Measurements from ENCODE around the gene USP10. TPM values are rescaled to one million over a fixed set of nuclear protein-coding genes. Genes with fewer than 3 reads are reported as not detected.

Gene USP10
- total and polyA plus RNA-seq, 2 donors (not counting 3 experiments of a cell fraction or from before 2014, with no cell fraction given): 84.0 to 115 TPM

DNA sequence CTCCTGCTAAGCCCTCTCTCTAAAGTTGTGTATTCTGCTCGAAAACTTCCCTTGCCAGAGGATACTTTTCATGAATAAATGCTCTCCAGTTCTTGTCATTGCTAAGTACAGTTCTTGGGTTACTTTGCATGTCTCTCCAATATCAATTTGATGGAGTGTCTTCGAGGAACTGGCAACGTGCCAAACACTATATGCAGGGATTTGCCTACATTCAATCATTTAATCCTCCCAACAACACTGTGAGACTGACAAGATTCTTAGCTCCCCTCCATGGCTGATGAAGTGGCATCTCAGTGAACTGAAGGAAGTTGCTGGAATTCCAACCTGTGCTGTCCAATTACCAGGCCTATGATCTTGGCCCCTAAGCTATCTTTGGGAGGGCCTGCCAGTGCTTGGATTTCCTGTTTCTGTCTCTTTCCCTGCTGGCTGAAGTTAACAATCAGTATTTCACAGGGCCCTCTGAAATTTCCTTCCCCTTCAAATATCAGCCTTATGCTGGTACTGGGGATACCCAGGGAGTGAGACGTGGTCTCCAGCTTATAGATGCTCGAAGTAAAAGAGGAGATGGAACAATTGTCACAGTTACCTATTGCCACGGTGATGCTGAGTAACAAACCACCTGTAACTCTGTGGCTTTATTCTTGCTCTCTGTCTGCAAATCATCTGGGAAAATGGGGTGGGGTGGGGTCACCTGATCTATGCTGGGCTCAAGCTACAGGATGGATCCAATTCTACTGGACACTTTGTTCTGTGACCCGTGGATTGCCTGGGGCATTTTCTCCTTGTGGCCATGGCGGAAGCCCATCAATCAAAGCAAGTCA, 100.6 kb downstream of the USP10 start:
- H3K4me1 ChIP-seq (ENCODE audit: control insufficient read depth, extremely low read depth, insufficient read depth, low read length): no peaks in the 10 kb centered on the region
- no peak overlapping the region for H3K27ac ChIP-seq (ENCODE audit: insufficient read depth, low read depth, low read length)
- H2AFZ ChIP-seq (ENCODE audit: low read depth, low read length): no peak overlapping the region
- H3K4me3 ChIP-seq (replicated peaks in 1 of 3; ENCODE audit: insufficient read depth in 1 of 3, low read depth in 1 of 3, low read length in 3 of 3): no peak overlapping the region
- no peak for FAIRE-seq
- H3K36me3 ChIP-seq (ENCODE audit: control insufficient read depth in 2 of 2, extremely low read depth in 1 of 2, insufficient read depth in 2 of 2, low read length in 2 of 2): no peaks in the 10 kb centered on the region
- no peaks in the 10 kb centered on the region for H3K9me3 ChIP-seq (replicated peaks; ENCODE audit: control insufficient read depth, insufficient read depth, low read length)
- H3K79me2 ChIP-seq (ENCODE audit: control insufficient read depth, insufficient read depth, low read length): no peaks in the 10 kb centered on the region
- DNase-seq (ENCODE audit: low read depth, low spot score): peak; percentile 13
- TF ChIP-seq JUN (IDR thresholded peaks at IDR 0.05; ENCODE audit: borderline replicate concordance, insufficient read depth, insufficient read length, low read depth): no peak
- TF ChIP-seq, protein P1, sequence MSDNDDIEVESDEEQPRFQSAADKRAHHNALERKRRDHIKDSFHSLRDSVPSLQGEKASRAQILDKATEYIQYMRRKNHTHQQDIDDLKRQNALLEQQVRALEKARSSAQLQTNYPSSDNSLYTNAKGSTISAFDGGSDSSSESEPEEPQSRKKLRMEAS (IDR thresholded peaks at IDR 0.05; ENCODE audit: insufficient read depth, insufficient read length): no peak
- TF ChIP-seq, protein P2, sequence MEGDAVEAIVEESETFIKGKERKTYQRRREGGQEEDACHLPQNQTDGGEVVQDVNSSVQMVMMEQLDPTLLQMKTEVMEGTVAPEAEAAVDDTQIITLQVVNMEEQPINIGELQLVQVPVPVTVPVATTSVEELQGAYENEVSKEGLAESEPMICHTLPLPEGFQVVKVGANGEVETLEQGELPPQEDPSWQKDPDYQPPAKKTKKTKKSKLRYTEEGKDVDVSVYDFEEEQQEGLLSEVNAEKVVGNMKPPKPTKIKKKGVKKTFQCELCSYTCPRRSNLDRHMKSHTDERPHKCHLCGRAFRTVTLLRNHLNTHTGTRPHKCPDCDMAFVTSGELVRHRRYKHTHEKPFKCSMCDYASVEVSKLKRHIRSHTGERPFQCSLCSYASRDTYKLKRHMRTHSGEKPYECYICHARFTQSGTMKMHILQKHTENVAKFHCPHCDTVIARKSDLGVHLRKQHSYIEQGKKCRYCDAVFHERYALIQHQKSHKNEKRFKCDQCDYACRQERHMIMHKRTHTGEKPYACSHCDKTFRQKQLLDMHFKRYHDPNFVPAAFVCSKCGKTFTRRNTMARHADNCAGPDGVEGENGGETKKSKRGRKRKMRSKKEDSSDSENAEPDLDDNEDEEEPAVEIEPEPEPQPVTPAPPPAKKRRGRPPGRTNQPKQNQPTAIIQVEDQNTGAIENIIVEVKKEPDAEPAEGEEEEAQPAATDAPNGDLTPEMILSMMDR (IDR thresholded peaks at IDR 0.05; ENCODE audit: extremely low read depth in 1 of 2, insufficient read depth in 1 of 2, low read depth in 1 of 2, low read length in 2 of 2): no peak
- TF ChIP-seq POLR2AphosphoS5 (IDR thresholded peaks at IDR 0.05; ENCODE audit: insufficient read depth, low read depth, low read length): no peak
- TF ChIP-seq MYC (IDR thresholded peaks at IDR 0.05; ENCODE audit: low read depth, low read length): no peak
- TF ChIP-seq POLR2A (IDR thresholded peaks at IDR 0.05; ENCODE audit: low read depth, low read length): no peak
- no peak for TF ChIP-seq GATA2 (IDR thresholded peaks at IDR 0.05; ENCODE audit: insufficient read depth, insufficient read length, low read depth, low read length)
- TF ChIP-seq FOS (IDR thresholded peaks at IDR 0.05; ENCODE audit: borderline replicate concordance, insufficient read depth, low read length): no peak
- no peak for TF ChIP-seq EZH2 (IDR thresholded peaks at IDR 0.05; ENCODE audit: borderline replicate concordance, low read depth, low read length, severe bottlenecking)
- H3K9me1 ChIP-seq (replicated peaks; ENCODE audit: control insufficient read depth, extremely low read depth, insufficient read depth, low read length): no peaks in the 10 kb centered on the region
- dilution Hi-C loops (cut with MboI; ENCODE audit: extremely low pct_ligation_motif_present, low sequenced_read_pairs) (no loop called here), intact Hi-C loops (cut with micrococcal nuclease) (no loop called here)
- H3K9ac ChIP-seq (replicated peaks; ENCODE audit: extremely low read depth, insufficient read depth, low read length): no peak overlapping the region
- no peaks in the 10 kb centered on the region for H3K27me3 ChIP-seq (ENCODE audit: control insufficient read depth in 2 of 2, insufficient read depth in 2 of 2, low read length in 2 of 2)
- H4K20me1 ChIP-seq (replicated peaks; ENCODE audit: control insufficient read depth, extremely low read depth, insufficient read depth, low read length): no peaks in the 10 kb centered on the region
- ChIA-PET CTCF (interaction anchor here (0.6 to 1.9 kb wide), 5 partner anchors 13 to 171 kb away, joined by 3 to 5 read pairs (median 4); no protein-coding TSS in a partner anchor), POLR2A (no interaction called here)
- BruUV-seq (replicated peaks): no TSS peak
- H3K4me2 ChIP-seq (ENCODE audit: insufficient read depth, low read length): no peak overlapping the region

Measured in endothelial cell of umbilical vein (primary cell).